ENCODE measurements around the gene MRGPRX2.

The MRGPRX2 gene

DNA sequence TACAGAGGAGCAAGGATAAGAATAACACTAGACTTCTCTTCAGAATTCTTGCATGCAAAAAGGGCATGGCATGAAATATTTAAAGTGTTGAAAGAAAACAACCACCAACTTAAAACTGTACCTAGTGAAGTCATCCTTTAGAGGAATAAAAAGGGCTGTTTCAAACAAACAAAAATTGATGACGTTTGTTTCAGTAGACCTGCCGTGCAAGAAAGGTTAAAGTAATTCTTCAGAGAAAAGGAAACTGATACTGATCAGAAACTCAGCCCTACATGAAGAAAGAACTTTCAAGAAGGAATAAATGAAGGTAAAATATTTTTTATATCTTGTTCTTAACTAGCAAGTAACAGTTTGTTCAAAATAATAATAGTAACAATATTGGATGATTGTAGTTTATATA is 27.5 kb downstream of the MRGPRX2 start:
- TF ChIP-seq POLR2AphosphoS5 (IDR thresholded peaks at IDR 0.05; ENCODE audit: low read depth, low read length) (no peak), SIN3A (IDR thresholded peaks at IDR 0.05; ENCODE audit: borderline replicate concordance, insufficient read depth, low read length) (no peak), TAF1 (IDR thresholded peaks at IDR 0.05; ENCODE audit: borderline replicate concordance, insufficient read depth, low read length) (no peak), FOXP2 (optimal IDR thresholded peaks at IDR 0.05; ENCODE audit: borderline replicate concordance, extremely low read depth, extremely low read length, insufficient read depth) (no peak)
- TF ChIP-seq, protein P1, sequence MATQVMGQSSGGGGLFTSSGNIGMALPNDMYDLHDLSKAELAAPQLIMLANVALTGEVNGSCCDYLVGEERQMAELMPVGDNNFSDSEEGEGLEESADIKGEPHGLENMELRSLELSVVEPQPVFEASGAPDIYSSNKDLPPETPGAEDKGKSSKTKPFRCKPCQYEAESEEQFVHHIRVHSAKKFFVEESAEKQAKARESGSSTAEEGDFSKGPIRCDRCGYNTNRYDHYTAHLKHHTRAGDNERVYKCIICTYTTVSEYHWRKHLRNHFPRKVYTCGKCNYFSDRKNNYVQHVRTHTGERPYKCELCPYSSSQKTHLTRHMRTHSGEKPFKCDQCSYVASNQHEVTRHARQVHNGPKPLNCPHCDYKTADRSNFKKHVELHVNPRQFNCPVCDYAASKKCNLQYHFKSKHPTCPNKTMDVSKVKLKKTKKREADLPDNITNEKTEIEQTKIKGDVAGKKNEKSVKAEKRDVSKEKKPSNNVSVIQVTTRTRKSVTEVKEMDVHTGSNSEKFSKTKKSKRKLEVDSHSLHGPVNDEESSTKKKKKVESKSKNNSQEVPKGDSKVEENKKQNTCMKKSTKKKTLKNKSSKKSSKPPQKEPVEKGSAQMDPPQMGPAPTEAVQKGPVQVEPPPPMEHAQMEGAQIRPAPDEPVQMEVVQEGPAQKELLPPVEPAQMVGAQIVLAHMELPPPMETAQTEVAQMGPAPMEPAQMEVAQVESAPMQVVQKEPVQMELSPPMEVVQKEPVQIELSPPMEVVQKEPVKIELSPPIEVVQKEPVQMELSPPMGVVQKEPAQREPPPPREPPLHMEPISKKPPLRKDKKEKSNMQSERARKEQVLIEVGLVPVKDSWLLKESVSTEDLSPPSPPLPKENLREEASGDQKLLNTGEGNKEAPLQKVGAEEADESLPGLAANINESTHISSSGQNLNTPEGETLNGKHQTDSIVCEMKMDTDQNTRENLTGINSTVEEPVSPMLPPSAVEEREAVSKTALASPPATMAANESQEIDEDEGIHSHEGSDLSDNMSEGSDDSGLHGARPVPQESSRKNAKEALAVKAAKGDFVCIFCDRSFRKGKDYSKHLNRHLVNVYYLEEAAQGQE (IDR thresholded peaks at IDR 0.05; ENCODE audit: insufficient read depth in 1 of 2, low read depth in 2 of 2, low read length in 2 of 2), result no peak

DNA sequence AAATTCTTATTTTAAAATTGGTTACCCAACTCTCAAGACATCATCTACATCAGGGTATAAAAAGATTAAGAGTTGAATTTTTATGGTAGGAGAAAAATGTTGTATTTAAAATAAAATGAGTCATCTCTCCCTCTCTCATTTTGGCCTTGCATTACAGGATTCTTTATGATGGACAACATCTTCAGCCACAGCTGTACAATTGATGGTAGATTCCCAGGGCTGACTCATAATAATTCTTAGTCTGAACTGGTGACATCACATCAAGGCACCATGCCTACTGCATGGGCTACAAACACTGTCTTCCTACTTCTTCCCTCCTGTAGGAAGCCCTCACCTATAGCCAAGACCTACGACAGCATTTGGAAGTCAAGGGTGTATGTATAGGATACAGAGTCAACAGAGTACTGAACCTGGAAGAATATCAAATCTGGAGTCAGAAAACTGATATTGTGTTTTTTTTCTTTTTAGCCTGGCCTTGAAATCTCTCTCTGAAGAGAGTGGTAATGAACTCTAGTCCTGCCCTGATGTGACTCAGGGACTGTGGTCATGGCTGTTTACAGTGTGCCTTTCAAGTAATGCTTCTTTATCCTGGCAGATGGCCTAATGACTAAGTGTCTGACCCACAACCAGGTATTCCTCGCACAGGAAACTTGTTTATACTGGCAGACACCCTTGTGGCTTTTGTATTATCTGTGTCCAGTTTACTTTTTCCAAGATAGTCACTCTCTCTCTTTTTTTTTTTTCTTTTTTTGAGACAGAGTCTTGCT is 32.5 kb downstream of the MRGPRX2 start:
- TF ChIP-seq FOXP2 (optimal IDR thresholded peaks at IDR 0.05; ENCODE audit: borderline replicate concordance, extremely low read depth, extremely low read length, insufficient read depth) (no peak), TAF1 (IDR thresholded peaks at IDR 0.05; ENCODE audit: borderline replicate concordance, insufficient read depth, low read length) (no peak)

DNA sequence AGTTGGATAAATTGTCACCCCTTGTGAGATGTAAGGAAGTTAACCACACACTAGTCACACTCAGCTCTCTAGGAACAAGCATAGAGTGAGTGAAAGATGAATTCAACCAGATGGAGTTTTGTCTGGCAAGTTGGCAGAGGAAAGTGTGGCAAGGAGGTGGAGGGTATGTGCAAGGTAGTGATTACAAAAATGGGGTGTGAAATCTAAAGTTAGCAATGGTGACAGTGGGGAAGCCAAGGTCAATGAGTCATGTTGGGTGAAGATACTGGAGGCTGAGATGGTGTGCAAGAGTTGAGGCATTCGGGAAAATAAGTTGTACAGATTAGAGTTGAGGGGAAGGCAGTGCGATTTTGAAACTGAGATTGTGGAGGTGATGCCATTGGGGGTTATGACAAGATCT is 33.7 kb downstream of the MRGPRX2 start:
- no peak for TF ChIP-seq TAF1 (IDR thresholded peaks at IDR 0.05; ENCODE audit: borderline replicate concordance, insufficient read depth, low read length)

DNA sequence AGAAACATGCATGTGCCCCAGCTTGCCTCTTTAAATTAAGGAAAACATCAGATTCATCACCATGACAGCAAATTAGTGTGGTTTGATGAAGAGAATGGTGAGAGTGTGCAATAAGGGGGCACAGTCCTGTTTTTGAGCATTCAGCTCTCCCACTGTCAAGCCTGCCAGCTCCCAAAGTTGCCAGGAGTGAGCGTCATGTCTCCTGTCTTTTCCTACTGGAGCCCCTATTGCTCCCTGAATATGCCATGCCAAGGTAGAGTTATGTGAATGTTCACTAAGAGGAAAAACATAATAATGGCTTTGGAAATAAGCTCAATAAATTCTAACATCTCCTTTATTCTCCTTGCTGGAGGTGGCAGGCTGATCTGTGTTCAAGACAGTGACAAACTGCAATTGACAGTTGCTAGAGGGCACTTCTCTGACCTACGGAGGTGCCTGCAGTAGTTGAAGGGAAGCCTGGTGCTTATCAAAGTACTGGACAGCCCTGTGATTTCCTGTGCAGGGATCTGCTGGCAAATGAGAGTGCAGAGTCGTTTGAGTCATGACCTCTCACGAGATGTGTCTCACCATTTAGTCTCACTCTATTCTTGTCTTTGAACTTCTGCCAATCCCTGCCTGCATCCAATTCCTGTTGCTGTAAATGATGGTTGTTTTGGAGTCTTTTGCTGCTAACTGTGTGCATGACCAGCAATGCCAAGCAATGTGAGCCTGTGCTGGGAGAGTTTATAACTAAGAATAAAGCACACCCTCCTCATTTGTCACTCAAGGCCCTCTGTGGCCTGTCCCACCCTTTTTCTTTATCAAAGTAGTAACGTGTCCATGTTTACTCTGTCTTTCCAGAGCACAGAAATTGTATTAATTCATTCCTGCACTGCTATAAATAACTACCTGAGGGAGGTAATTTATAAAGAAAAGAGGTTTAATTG is 34.8 kb downstream of the MRGPRX2 start:
- TF ChIP-seq, protein P1 (IDR thresholded peaks at IDR 0.05; ENCODE audit: insufficient read depth in 1 of 2, low read depth in 2 of 2, low read length in 2 of 2), result 0 out of 4 replicates have a peak, but pooled peaks of 1 of the 2 experiments have one; percentile 12
- TF ChIP-seq POLR2AphosphoS5 (IDR thresholded peaks at IDR 0.05; ENCODE audit: low read depth, low read length) (no peak), TAF1 (IDR thresholded peaks at IDR 0.05; ENCODE audit: borderline replicate concordance, insufficient read depth, low read length) (no peak), SIN3A (IDR thresholded peaks at IDR 0.05; ENCODE audit: borderline replicate concordance, insufficient read depth, low read length) (no peak)

DNA sequence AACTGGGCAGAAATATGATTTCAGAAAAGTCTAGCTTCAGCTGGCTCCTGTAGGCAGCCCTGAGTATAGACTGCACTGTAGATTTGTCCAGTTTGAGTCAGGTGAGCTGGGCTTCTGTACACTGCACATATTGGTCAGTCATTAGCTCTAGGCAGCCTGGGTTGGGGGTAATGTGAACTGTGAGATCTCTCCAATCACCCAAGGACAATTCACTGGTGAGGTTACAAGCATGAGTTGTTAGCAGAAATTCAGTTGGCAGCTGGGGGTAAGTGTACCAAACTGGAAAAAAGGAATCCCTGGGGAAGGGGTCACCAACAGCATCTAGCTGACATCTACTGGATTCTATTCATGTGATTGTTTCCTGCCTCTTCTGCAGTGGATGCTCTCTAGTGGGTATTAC is 39.7 kb downstream of the MRGPRX2 start:
- TF ChIP-seq POLR2AphosphoS5 (IDR thresholded peaks at IDR 0.05; ENCODE audit: low read depth, low read length) (no peak), FOXP2 (optimal IDR thresholded peaks at IDR 0.05; ENCODE audit: borderline replicate concordance, extremely low read depth, extremely low read length, insufficient read depth) (no peak), SIN3A (IDR thresholded peaks at IDR 0.05; ENCODE audit: borderline replicate concordance, insufficient read depth, low read length) (no peak), TAF1 (IDR thresholded peaks at IDR 0.05; ENCODE audit: borderline replicate concordance, insufficient read depth, low read length) (no peak)
- TF ChIP-seq, protein P1 (IDR thresholded peaks at IDR 0.05; ENCODE audit: insufficient read depth in 1 of 2, low read depth in 2 of 2, low read length in 2 of 2), result no peak

DNA sequence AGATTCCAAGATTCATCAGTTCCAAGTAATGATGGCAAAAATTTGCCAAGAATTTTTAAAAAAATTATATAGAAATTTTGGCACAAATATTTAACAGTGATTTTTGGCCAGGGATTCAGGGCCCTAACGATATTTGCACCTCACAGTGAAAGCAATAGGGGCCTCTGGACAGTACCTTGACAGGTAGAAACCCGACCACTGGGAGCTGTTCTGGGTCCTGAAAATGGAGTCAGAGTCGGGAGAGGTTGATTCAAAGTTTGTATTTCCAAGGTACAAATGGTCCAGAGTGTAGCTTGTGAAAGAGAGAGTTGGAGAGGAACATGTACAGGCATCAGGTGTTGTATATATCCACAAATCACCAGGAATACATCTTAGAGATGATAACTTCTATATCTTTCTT is 41.6 kb downstream of the MRGPRX2 start:
- TF ChIP-seq, protein P1 (IDR thresholded peaks at IDR 0.05; ENCODE audit: insufficient read depth in 1 of 2, low read depth in 2 of 2, low read length in 2 of 2), result peak; percentile 55 to 93; a peak in 3 of 4 replicates
- no peak for TF ChIP-seq FOXP2 (optimal IDR thresholded peaks at IDR 0.05; ENCODE audit: borderline replicate concordance, extremely low read depth, extremely low read length, insufficient read depth)

All from PFSK-1 (cell line).